Right atrium auricular region (tissue), 2 donors: ENCODE results near the gene PCIF1. TPM values are rescaled to one million over a fixed set of nuclear protein-coding genes. Genes with fewer than 3 reads are reported as not detected.
"Not testable (repeated sequence)": the region's sequence is repeated elsewhere in the genome, so short reads cannot be mapped to it uniquely, and the experiment has no call there.

Experiments
- DNase-seq: peaks from one replicate; pipeline ENCODE4 v3.0.0-alpha.2; 2019; ENCODE audit warnings: low spot score
- H3K27ac ChIP-seq, 2 donors: fragments of 200-600 bp; sonication (generic); 1 replicate in 1 of 2; 2 replicates in 1 of 2; pipeline ENCODE4 v1.5.1; 2016 to 2019
- H3K27me3 ChIP-seq, 2 donors: fragments of 200-600 bp; sonication (generic); one replicate each; pipeline versions ENCODE4 v1.5.1 to v1.6.0; 2017 to 2019
- H3K36me3 ChIP-seq: fragments of 200-600 bp; sonication (generic); one replicate; pipeline ENCODE4 v1.5.1; 2016
- H3K4me1 ChIP-seq, 2 donors: fragments of 200-600 bp; sonication (generic); one replicate each; pipeline versions ENCODE4 v1.5.1 to v1.6.0; 2017 to 2019
- H3K4me3 ChIP-seq, 2 donors: fragments of 200-600 bp; sonication (generic); 1 replicate in 1 of 2; 2 replicates in 1 of 2; pipeline ENCODE4 v1.5.1; 2017 to 2019; ENCODE audit warnings: mild to moderate bottlenecking in 1 of 2, moderate library complexity in 1 of 2
- H3K9me3 ChIP-seq, 2 donors: fragments of 200-600 bp; sonication (generic); one replicate each; pipeline ENCODE4 v1.5.1; 2019
- total RNA-seq, 2 donors: library from RNA; depleted of rRNA; stranded (reverse); fragments of >200 nt; gene quantifications; one replicate each; pipeline ENCODE4 v1.1.0, GENCODE V29; 2016
- TF ChIP-seq, protein P1 (sequence below), 2 donors: fragments of 200-600 bp; sonication (generic); IDR thresholded peaks; one replicate each; pipeline ENCODE4 v1.5.1; 2019; ENCODE audit warnings: antibody characterized with exemption in 2 of 2

The PCIF1 gene
- total RNA-seq, 2 donors from 2014 or later, result 21.1 to 39.8 TPM

DNA sequence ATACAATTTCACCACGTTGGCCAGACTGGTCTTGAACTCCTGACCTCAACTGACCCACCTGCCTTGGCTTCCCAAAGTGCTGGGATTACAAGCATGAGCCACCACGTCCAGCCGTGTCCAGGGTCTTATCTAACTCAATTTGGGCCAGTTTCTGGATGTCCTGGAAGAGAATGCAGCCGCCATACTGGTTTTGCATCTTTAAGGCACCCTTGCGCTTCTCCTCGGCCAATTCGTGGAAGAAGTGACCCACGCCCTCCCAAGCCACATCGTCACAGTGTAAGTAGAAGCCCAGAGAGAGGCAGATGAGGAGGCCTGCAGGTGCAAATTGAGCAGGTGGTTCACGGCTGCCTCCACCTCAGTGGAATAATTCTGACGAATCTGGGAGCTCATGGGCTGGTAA, 41.2 kb downstream of the PCIF1 start:
- Histone ChIP-seq H3K9me3 (no peaks in the 10 kb centered on the region), H3K27ac (no peak overlapping the region), H3K4me1 (peaks cover 0 to 11% of the 10 kb centered on the region in 2 donors), H3K4me3 (no peak overlapping the region), H3K36me3 (no peaks in the 10 kb centered on the region), H3K27me3 (no peaks in the 10 kb centered on the region)
- DNase-seq, result no peak
- TF ChIP-seq, protein P1, sequence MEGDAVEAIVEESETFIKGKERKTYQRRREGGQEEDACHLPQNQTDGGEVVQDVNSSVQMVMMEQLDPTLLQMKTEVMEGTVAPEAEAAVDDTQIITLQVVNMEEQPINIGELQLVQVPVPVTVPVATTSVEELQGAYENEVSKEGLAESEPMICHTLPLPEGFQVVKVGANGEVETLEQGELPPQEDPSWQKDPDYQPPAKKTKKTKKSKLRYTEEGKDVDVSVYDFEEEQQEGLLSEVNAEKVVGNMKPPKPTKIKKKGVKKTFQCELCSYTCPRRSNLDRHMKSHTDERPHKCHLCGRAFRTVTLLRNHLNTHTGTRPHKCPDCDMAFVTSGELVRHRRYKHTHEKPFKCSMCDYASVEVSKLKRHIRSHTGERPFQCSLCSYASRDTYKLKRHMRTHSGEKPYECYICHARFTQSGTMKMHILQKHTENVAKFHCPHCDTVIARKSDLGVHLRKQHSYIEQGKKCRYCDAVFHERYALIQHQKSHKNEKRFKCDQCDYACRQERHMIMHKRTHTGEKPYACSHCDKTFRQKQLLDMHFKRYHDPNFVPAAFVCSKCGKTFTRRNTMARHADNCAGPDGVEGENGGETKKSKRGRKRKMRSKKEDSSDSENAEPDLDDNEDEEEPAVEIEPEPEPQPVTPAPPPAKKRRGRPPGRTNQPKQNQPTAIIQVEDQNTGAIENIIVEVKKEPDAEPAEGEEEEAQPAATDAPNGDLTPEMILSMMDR (IDR thresholded peaks at IDR 0.05), result no peak

DNA sequence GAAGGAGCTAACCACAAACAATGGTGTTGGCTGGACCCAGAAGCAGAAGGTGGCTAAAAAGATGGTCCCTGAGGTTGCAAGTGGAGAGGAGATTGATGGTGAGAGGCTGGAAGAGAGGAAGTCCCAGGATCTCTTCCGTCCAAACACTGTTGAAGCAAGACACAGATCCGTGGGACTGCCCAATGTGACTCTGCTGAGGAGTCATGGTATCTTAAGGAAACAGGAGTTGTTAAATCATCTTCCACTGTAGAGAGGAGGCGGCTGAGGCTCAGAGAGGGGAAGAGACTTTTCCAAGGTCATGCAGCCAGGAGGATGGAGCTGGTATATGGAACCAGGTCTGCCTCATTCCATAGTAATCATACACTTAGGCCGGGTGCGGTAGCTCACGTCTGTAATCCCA, 41.6 kb downstream of the PCIF1 start:
- Histone ChIP-seq H3K27me3 (no peaks in the 10 kb centered on the region), H3K9me3 (no peaks in the 10 kb centered on the region), H3K27ac (no peak overlapping the region), H3K4me1 (peaks cover 0 to 7% of the 10 kb centered on the region in 2 donors), H3K36me3 (no peaks in the 10 kb centered on the region), H3K4me3 (no peak overlapping the region)
- TF ChIP-seq, protein P1 (IDR thresholded peaks at IDR 0.05), result no peak
- DNase-seq, result no peak

DNA sequence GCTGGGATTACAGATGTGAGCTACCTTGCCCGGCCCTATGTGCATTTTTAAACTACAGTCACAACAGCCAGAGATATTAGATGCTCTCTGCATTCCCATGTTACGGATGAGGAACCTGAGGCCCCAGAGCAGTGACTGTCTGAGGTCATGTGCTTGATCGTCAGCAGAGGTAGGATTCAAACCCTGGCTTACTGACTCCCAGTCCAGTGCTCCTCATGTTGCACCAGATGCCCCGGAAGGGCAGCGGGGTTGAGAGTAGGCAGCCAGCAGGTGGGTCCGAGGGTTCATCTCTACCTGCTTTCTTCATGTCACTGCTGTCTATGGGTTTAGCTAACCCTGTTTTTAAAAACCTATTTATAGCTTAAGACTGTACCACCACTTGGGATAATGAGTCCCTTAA, 46.8 kb downstream of the PCIF1 start:
- DNase-seq, result no peak
- TF ChIP-seq, protein P1 (IDR thresholded peaks at IDR 0.05), result no peak
- Histone ChIP-seq H3K9me3 (no peaks in the 10 kb centered on the region), H3K4me1 (no peaks in the 10 kb centered on the region), H3K27ac (no peak overlapping the region), H3K4me3 (no peak overlapping the region), H3K36me3 (no peaks in the 10 kb centered on the region), H3K27me3 (no peaks in the 10 kb centered on the region)

DNA sequence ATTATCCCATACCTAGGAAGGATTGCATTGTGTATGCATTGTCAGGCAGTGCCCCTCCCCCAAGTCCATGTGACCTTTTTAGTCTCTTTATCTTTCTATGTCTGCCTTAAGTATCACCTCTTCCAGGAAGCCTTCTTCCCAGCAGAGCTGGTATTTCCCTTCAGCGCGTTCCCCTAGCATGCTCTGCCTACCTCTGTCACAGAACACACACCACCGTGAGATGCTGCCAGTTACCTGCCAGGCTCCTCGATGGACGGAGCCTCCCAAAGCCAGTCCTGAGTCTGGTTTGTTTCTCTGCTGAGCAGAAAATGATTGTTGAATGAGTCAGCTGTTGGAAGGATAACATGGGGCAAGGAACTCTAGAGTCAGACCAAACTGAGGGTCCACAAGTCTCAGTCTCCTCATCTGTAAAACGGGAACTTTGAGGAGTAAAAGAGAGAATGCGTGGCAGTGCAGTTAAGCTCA, 48.8 kb downstream of the PCIF1 start:
- H3K4me1 ChIP-seq, result no peaks in the 10 kb centered on the region
- H3K36me3 ChIP-seq, result no peaks in the 10 kb centered on the region
- H3K9me3 ChIP-seq, result no peaks in the 10 kb centered on the region
- H3K27me3 ChIP-seq, result no peaks in the 10 kb centered on the region
- DNase-seq, result no peak
- H3K27ac ChIP-seq, result no peak overlapping the region
- TF ChIP-seq, protein P1 (IDR thresholded peaks at IDR 0.05), result no peak
- H3K4me3 ChIP-seq, result no peak overlapping the region

DNA sequence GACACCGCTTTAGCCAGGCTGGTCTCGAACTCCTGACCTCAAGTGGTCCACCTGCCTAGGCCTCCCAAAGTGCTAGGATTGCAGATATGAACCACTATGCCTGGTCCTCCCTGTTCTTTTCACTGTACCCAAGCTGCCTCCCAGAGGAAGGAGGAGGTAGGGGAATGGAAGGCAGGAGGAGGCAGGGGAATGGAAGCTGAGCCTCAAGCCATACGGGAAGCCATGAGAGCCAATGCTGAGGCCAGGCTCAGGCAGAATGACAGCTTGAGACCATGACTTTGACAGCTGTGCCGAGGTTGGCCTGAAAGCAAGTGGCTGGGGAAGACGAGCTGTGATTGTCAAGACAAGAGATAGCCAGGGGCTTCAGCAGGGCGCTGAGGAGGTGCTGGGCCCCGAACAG, 51.1 kb downstream of the PCIF1 start:
- Histone ChIP-seq H3K36me3 (no peaks in the 10 kb centered on the region), H3K9me3 (no peaks in the 10 kb centered on the region), H3K27ac (no peak overlapping the region), H3K4me3 (no peak overlapping the region), H3K27me3 (no peaks in the 10 kb centered on the region), H3K4me1 (no peaks in the 10 kb centered on the region)
- TF ChIP-seq, protein P1 (IDR thresholded peaks at IDR 0.05), result no peak
- DNase-seq, result no peak

DNA sequence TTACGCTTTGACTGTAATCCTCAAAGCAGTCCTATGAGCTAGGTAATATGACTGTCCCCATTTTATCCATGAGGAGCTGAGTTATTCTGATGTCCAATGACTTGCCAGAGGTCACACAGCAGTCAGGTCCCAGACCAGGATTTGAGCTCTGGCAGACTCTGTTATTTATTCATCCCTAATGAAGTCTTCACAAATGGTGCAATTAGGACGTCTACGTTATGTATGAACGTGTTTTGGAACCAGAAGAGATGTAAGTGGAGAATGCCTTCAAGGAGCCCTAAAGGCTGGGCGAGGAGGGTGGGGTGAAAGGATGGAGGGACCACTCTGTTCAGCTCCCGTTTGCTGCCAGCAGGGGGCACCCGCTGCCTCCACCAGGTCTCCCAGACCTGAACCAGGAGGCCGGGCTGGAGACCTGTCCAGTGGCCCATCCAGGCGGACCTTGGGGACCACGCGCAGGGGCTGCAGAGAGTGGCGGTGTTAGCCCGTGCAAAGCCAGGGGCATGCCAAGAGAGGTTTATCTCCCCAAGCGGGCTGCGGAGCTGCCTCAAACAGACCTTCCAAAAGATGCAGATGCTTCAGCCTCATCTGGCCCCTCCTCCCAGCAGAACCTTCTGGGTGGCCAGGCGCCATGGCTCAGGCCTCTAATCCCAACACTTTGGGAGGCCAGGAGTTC, 52.8 kb downstream of the PCIF1 start:
- no peaks in the 10 kb centered on the region for H3K4me1 ChIP-seq
- H3K36me3 ChIP-seq, result no peaks in the 10 kb centered on the region
- no peaks in the 10 kb centered on the region for H3K9me3 ChIP-seq
- H3K27ac ChIP-seq, result no peak overlapping the region
- no peak overlapping the region for H3K4me3 ChIP-seq
- TF ChIP-seq, protein P1 (IDR thresholded peaks at IDR 0.05), result peak; percentile 36 to 78
- no peaks in the 10 kb centered on the region for H3K27me3 ChIP-seq
- no peak for DNase-seq

DNA sequence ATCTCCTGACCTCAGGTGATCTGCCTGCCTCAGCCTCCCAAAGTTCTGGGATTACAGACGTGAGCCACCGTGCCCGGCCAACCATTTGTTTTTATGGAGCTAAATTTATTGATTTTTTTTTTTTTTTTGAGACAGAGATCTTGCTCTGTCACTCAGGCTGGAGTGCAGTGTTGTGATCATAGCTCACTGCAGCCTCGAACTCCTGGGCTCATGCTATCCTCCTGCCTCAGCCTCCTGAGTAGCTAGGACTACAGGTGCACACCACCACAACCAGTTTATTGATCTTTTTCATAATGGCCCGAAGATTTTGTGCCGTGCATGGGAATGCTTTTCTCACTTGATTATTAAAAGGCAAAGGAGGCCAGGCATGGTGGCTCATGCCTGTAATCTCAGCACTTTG, 54.3 kb downstream of the PCIF1 start:
- H3K36me3 ChIP-seq, H3K27ac ChIP-seq, H3K4me1 ChIP-seq, H3K4me3 ChIP-seq, H3K27me3 ChIP-seq, H3K9me3 ChIP-seq, DNase-seq: not testable (repeated sequence)
